H1 (cell line): ENCODE results near the gene DENND5B. TPM values are rescaled to one million over a fixed set of nuclear protein-coding genes. Genes with fewer than 3 reads are reported as not detected.

Experiments
- CBX8 ChIP-seq: fragments of 300-800, 300-1000 bp; sonication (generic); IDR thresholded peaks from 2 replicates; pipeline ENCODE4 v1.7.1; 2016; ENCODE audit warnings: low read depth, low read length, borderline replicate concordance
- POLR2A ChIP-seq, 2 experiments: IDR thresholded peaks; 1 replicate in 1 of 2; 2 replicates in 1 of 2; pipeline ENCODE4 v1.6.1; 2011; ENCODE audit warnings: low read depth in 2 of 2, low read length in 2 of 2, mild to moderate bottlenecking in 2 of 2; ENCODE audit errors: control extremely low read depth in 1 of 2
- SUZ12 ChIP-seq: fragments of 200-600 bp; sonication (generic); IDR thresholded peaks from 2 replicates; pipeline ENCODE4 v1.6.1; 2012; ENCODE audit warnings: mild to moderate bottlenecking, inconsistent platforms, low read length, moderate library complexity, mixed read lengths
- TAF1 ChIP-seq: IDR thresholded peaks from 2 replicates; pipeline ENCODE4 v1.6.1; 2011; ENCODE audit warnings: mild to moderate bottlenecking, low read depth, low read length
- TEAD4 ChIP-seq: IDR thresholded peaks from 2 replicates; pipeline ENCODE4 v1.6.1; 2012; ENCODE audit warnings: low read depth, low read length, inconsistent platforms, mixed read lengths
- polyA plus RNA-seq, 7 experiments: library from polyadenylated mRNA; depleted of rRNA in 3 of 7; stranded (reverse) in 5 of 7; unstranded in 2 of 7; fragments of >200 nt in 5 of 7; fragments of 200-250 nt in 2 of 7; gene quantifications; 1 replicate in 5 of 7; 2 replicates in 1 of 7; 4 replicates in 1 of 7; pipeline versions ENCODE4 v1.2.1 to v1.2.3, GENCODE V29; 2011 to 2013; ENCODE audit warnings: missing spikeins in 2 of 7, mixed read lengths in 2 of 7
- total RNA-seq: library from RNA; stranded (reverse); fragmentation: NEBNext Ultra II Directional; extraction: Animal tissue kit (Norgen Biotek cat#: 25700); gene quantifications from 2 replicates; pipeline ENCODE4 v1.2.1, GENCODE V29; 2021
- TF ChIP-seq, protein P1 (sequence below): IDR thresholded peaks from 2 replicates; pipeline ENCODE4 v1.6.1; 2011; ENCODE audit warnings: low read depth, mild to moderate bottlenecking, low read length; ENCODE audit not compliant: insufficient read depth
- TF ChIP-seq, protein P2 (sequence below): IDR thresholded peaks from 2 replicates; pipeline ENCODE4 v1.6.1; 2012; ENCODE audit warnings: inconsistent platforms

The DENND5B gene
- total and polyA plus RNA-seq, 2 of the 8 experiments (the other 6 are each of a cell fraction or from before 2014, with no cell fraction given) = 13.4 to 20.2 TPM

DNA sequence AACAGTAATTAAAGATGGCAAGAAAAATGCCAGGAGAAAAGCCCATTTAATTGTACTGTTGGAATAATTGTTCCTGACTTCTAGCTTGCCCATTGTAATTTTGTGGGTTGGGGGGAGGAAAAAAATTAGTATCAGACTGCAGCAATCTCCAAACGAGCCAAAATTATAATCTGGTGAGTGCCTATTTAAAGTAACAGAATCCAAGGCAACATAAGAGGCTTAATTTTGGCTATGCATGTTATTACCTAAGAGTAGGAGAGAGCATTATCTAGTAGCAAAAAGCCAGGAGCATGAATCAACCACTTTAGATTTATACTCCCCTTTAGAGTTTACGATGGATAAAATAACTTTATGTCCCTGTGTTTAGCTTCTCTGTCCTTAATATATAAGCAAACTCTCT lies 14.6 kb upstream of the DENND5B start (continued):
- TF ChIP-seq, protein P1, sequence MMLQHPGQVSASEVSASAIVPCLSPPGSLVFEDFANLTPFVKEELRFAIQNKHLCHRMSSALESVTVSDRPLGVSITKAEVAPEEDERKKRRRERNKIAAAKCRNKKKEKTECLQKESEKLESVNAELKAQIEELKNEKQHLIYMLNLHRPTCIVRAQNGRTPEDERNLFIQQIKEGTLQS = no peak
- TF ChIP-seq CBX8 (no peak), POLR2A (IDR thresholded peaks at IDR 0.05; ENCODE audit: control extremely low read depth in 1 of 2, low read depth in 2 of 2, low read length in 2 of 2) (no peak), TEAD4 (no peak), SUZ12 (no peak), TAF1 (no peak)
- TF ChIP-seq, protein P2, sequence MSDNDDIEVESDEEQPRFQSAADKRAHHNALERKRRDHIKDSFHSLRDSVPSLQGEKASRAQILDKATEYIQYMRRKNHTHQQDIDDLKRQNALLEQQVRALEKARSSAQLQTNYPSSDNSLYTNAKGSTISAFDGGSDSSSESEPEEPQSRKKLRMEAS = no peak
